Measurements from ENCODE around the gene TBK1.
"Not testable (repeated sequence)": the region's sequence is repeated elsewhere in the genome, so short reads cannot be mapped to it uniquely, and the experiment has no call there.

The TBK1 gene

DNA sequence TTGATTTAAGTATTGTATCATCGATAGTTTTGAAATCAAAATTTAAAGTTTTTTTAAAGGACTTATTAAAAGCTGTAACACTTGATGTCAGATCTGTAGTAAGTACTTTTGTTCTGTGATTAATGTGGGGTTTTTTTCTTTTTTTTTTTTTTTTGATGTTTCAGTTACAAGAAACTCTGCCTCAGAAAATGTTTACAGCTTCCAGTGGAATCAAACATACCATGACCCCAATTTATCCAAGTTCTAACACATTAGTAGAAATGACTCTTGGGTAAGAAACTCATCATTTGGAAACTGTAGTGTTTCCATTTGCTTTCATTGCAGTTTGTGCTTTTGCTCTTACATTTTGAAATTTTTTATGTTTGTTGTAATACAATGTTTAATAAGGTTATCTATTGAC is 45.6 kb downstream of the TBK1 start:
- DNase-seq (no peak), ATAC-seq (no peak)

GRCh38 chr12:64497903-64498302 is 46.0 kb downstream of the TBK1 start:
- DNase-seq = no peak
- no peak for ATAC-seq

GRCh38 chr12:64500394-64500793 is 48.5 kb downstream of the TBK1 start:
- DNase-seq = no peak
- ATAC-seq = no peak

GRCh38 chr12:64501486-64501885 is 49.6 kb downstream of the TBK1 start:
- DNase-seq (no peak), ATAC-seq (no peak)

DNA sequence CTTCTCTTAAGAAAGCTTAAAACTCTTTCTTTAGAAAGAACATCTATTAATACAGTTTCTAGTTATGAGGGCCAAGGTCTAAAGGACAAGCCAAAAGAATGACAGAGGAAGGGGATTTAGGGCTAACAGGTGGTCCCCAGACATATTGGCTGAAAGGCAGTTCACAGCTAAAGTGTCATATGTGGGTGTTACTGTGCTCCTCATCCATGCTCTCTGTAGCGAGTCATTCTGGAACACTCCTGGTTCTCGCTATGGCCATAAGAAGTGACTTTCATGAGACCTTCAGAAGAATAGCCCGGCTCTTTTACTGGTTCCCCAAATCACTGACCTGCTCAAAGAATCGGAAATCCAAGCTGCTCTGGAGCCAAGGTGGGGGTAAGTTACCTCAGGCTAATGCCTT is 55.0 kb downstream of the TBK1 start:
- ATAC-seq = no peak
- no peak for DNase-seq

DNA sequence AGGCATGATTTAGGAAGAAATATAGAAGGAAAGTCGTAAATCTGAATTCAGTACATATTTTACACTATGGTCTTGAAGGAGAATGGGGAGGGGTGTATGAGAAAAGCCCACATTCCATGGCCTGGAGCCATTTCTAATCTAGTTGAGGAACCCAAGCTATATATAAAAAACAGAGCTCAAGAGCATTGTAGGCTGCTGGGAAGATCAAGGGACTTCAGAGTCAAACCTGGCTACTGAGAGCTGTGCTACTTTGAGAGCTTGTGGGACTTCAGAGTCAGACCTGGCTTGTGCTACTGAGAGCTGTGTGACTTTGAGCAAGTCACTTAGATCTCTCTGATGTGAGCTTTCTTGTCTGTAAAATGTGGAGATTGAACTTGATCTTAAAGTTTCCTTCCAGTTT is 58.7 kb downstream of the TBK1 start:
- DNase-seq (no peak), ATAC-seq (no peak)

DNA sequence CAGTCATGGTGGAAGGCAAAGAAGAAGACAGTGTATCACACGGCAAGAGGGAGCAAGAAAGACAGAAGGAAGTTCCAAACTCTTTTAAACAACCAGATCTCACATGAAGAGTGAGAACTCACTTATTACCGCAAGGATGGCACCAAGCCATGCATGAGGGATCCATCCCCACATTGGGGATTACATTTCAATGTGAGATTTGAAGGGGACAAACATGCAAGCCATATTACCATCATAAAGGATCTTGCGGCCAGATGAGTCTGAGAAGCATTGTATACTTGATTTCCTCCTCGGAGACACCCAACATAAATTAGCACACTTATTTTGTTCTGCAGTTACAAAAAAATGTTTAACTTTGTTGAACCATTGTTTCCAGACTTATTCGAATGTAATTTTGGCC is 66.5 kb downstream of the TBK1 start:
- ATAC-seq = no peak
- no peak for DNase-seq

DNA sequence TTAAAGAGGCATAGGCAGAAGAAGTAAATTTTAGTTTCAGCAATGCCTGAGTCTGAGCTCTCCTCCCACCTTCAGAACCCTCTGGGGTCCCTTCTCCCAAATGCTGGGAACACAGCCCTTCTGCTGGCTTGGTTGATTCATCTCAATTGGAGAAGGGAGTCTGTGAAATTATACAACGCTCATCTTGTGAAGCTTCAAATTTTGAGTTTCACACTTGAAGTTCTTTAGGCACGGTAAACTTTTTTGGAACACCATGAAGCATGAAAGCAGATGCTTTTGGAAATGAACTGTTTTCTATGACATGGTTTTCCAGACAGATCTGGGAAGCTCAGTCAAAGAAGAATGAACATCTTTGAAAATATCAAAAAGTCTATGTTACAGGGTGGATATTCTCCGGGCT is 69.9 kb downstream of the TBK1 start:
- DNase-seq = no peak
- ATAC-seq = no peak

GRCh38 chr12:64522316-64522715 is 70.4 kb downstream of the TBK1 start:
- DNase-seq = no peak
- ATAC-seq = no peak

- no peak for DNase-seq
- ATAC-seq = no peak
Measured at GRCh38 chr12:64522807-64523206, 70.9 kb downstream of the TBK1 start.

DNA sequence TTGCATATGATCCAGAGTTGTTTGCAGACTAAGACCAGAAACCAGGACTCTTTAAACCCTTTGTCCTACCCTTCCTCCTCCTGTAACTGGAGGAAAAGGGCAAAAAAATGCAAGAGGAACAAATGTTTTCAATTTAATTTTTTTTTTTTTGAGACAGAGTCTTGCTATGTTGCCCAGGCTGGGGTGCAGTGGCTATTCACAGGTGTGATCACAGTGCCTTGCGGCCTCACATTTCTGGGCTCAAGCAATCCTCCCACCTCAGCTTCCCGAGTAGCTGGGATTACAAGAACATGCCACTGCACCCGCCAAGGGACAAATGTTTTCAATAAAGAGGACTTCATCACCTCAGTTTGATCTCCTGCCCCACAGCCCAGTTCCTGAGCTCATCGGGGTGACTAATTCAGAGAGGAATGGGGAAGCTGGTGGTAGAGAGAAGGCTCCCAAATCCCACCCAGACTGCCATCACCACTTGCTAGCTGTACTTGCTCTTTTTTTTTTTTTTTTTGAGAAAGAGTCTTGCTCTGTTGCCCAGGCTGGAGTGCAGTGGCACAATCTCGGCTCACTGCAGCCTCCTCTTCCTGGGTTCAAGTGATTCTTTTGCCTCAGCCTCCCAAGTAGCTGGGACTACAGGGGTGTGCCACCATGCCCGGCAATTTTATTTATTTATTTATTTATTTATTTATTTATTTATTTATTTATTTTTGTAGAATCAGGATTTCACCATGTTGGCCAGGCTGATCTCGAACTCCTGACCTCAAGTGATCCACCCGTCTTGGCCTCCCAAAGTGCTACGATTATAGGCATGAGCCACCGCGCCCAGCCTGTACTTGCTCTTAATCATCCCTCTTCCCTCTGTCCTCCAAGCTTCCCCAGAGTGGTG is 71.9 kb downstream of the TBK1 start:
- not testable (repeated sequence) for ATAC-seq, DNase-seq

DNA sequence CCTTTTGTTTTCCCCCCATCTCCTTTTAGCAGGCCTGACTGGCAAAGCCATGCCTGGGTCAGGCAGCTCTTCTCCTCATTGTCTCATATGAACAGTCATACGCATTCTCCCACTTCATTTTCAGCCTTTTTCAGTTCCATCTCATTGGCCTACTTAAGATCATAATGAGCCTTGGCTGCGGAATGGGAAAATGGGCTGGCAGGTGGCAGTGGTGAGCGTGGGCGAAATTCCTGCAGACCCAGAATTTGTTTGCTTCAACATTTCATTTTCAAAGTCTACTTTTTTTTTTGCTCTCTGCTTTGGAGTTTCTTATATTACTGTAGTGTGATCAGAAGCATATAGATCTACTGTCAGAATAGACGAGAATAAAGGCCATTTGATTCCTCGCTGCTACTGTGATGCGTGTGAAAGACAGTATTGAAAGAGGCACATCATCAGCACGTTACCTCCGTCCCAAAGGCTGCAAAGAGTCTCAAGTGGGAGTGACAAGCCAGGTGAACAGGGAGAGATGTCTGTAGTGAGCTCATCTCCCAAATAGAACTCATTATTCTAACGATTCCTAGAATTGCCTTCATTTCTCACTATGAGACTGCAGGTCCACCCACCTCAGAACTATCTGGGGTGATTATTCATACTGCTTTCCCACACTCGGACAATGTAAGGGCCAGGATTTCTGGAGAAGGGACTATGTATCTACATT is 73.7 kb downstream of the TBK1 start:
- ATAC-seq = no peak
- DNase-seq = no peak

DNA sequence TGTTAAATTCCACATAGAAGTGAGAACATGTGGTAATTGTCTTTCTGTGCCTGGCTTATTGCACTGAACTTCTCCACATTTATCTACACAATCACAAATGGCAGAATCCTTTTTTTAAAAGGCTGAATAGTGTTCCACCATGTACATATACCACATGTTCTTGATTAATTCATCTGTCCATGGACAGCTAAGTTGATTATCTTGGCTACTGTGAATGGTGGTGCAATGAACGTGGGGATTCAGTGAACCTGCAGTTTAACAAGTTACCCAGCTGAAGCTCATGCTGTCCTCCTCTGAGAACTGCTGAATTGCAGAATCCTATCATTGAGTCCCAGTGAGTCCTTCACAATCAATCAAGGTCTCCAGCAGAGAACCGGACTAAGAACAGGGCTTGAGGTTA is 74.9 kb downstream of the TBK1 start:
- ATAC-seq (no peak), DNase-seq (no peak)

DNA sequence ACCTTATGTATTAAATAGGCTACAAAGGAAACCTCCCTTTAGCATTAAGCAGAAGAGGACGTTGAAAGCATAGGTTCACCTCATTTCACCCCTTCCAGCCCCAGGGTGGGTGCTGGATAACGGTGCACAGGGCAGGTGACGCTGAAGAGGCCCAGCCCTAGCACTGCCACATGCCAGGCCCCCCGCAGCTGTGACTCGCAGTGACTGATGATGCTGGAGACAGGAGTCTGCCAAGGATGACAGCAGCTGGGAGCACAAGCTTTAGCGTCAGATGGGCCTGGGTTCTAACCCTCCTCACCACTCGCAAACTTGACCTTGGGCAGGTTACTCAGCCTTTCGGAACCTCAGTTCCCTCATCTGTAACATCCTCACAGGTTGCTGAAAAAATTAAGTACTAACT is 76.7 kb downstream of the TBK1 start:
- DNase-seq (no peak), ATAC-seq (no peak)

- ATAC-seq (no peak), DNase-seq (no peak)
Measured at GRCh38 chr12:64530566-64530965, 78.6 kb downstream of the TBK1 start.

- DNase-seq (no peak), ATAC-seq (no peak)
Measured at GRCh38 chr12:64531665-64532334, 79.9 kb downstream of the TBK1 start.

DNA sequence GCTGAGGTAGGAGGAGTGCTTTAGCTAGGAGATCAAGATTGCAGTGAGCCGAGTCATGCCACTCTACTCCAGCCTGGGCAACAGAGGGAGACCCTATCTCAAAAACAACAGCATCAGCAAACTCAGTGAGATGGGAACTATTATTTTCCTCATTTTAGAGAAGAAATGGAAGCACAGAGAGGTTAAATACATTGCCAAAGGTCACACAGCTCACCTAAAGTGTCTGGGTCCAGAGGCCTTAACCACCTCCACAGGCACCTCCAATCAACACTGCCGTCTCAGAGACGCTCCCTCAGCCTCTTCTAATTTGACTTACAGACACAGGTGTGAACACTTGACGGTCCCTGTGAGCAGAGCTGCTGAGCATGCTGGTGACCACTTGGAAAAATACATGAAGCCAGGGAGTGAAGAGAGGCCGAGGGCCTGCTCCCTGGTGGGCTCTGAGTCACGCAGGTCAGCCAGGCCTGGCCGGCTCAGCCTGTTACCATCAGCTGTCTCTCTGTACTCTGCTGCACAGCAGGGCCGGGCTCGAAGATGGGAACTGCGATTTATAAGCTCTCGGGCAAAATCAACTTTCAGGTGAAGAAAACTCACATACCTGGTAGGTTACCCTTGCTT is 80.9 kb downstream of the TBK1 start:
- no peak for DNase-seq
- ATAC-seq = no peak

DNA sequence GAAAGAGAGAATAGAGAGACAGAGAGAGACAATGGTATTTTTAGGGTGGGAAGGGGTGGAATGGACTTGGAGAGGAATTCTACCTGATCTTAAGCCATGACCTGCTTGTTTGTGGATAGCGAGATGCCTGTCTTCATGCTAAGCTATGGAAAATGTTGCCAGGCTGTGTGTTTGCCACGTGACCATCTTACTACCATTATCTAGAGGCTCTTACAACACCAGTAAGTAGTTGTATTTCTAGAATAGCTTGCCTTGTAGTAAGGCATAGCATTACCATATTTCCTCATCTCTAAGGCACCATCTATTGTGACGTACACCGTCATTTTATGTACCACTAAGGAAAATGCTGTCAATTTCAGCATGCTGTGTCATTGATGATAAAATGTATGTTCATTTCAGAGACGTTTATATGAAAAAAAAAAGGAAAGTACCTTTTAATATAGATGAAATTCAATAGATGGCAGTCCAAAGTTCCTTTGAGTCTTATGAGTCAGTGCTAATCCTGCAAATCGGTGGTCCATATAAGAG is 82.8 kb downstream of the TBK1 start:
- no peak for DNase-seq
- no peak for ATAC-seq

DNA sequence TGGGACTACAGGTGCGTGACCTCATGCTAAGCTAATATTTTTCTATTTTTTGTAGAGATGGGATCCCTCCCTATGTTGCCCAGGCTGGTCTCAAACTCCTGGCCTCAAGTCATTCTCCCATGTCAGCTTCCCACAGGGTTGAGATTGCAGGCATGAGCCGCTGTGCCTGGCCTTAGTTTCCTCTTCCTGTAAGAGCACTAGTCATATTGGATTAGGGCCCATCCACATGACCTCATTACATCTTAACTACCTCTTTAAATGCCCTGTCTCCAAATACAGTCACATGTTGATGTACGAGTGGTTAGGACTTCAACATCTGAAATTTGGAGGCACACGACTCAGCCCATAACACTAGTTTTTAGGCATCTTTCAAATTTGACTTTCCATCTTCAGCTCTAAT is 86.2 kb downstream of the TBK1 start:
- no peak for DNase-seq
- ATAC-seq = no peak

DNA sequence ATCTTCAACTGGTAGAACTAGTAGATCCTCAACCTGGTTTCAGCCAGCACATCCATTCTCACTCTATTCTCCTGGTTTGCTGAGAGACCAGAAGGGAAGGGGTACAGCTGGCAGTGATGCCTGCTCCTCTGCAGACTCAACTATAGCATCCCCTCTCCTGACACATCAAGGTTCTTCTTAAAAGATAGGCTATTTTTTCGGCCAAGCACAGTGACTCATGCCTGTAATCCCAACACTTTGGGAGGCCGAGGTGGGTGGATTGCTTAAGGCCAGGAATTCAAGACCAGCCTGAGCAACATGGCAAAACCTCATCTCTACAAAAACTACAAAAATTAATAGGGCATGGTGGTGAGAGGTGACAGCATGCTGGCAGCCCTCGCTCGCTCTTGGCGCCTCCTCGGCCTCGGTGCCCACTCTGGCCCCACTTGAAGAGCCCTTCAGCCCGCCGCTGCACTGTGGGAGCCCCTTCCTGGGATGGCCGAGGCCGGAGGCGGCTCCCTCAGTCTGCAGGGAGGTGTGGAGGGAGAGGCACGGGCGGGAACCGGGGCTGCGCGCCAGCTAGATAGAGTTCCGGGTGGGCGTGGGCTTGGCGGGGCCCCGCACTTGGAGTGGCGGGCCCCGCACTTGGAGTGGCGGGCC is 90.6 kb downstream of the TBK1 start:
- not testable (repeated sequence) for ATAC-seq, DNase-seq

DNA sequence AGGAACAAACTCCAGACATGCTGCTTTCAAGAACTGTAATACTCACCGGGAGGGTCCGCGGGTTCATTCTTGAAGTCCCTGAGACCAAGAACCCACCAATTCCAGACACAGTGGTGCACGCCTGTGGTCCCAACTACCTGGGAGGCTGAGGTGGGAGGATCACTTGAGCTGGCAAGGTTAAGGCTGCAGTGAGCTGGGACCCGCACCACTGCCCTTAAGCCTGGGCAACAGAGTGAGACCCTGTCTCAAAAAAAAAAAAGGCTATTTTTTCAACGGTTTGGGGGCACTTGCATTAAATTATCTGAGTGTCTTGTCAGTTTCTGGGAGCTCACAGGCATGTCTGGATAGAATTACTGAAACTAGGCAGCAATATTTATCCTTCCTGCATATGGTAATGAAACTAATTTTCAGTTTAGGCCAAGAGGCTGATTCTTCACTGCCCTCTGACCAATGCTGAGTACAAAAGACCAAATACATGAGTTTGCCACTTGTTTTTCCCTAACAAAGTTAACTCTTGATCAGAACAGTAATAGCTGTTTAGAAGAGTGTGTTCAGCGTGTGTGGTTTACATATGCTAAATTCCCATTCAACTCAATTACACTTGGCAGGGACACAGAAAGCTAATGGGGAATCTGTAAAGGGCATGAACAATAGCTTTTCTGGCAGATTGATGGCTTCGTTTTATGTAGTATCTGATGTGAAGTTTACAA is 92.6 kb downstream of the TBK1 start:
- ATAC-seq (no peak), DNase-seq (no peak)

- DNase-seq (no peak), ATAC-seq (no peak)
Measured at GRCh38 chr12:64545081-64545382, 93.1 kb downstream of the TBK1 start.
